GM21717 (cell line): ENCODE measurements around the gene MIXL1.
"Not testable (repeated sequence)": the region's sequence is repeated elsewhere in the genome, so short reads cannot be mapped to it uniquely, and the experiment has no call there.

Experiments used
- ATAC-seq: cut with Tn5 transposase; IDR thresholded peaks from one replicate; pipeline ENCODE4 v1.9.1; 2021; ENCODE audit warnings: mild to moderate bottlenecking, moderate library complexity; ENCODE audit not compliant: unreplicated experiment

Gene MIXL1

DNA sequence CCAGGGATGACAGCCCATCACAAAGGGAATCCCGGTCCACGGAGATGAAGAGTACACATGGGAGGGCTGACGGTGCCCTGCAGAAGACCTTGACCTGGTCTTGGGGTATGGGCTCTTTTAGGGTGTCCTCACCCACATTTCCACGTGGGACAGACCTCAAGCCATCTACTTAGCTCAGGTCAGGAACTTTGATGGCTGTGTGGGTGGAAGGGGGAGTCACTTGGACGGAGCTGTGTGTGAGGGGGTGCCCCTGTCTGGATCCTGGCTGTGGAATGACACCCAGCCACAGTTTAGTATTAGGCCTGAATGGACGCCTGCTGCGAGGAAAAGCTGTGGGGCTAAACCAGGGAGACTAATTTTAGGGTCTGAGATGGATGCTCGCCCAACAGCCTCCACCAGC lies 10.9 kb upstream of the MIXL1 start:
- ATAC-seq, result no peak

DNA sequence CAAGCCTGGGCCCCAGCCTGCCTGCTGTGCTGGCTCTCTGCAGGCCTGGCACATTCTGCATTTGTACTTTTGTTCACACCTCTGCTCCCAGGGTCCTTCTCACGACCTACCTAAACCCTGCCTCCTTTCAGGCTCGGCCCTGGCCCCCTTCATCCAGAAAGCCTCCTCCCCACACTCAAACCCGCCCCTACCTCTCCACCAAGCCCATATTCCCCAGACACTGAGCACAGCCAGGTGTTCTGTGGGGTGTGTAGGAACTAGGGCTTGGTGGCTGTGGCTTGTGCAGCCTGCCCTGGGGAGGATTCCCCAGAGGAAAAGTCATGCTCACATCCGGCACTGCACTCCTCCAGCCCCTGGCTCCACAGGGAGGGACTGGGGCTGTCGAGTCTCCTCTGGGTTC lies 8.2 kb upstream of the MIXL1 start:
- ATAC-seq, result no peak

DNA sequence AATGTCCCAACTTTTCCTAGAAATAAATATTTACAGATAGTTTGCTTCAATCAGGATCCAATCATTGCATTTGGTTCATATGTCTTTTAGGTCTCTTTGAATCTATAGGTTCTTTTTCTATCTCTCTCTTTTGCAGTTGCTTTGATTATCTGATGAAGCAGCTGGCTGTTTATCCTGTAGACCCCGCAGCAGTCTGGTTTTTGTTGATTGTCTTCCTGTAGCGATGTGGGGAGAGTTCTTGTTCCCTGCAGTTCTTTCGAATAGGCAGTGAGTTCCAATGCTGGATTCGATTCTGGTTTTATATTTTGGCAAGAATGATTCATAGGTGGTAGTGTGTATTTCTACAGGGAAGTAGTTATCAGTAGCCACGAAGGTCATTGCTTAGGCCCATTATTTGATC lies 7.4 kb upstream of the MIXL1 start:
- no peak for ATAC-seq

DNA sequence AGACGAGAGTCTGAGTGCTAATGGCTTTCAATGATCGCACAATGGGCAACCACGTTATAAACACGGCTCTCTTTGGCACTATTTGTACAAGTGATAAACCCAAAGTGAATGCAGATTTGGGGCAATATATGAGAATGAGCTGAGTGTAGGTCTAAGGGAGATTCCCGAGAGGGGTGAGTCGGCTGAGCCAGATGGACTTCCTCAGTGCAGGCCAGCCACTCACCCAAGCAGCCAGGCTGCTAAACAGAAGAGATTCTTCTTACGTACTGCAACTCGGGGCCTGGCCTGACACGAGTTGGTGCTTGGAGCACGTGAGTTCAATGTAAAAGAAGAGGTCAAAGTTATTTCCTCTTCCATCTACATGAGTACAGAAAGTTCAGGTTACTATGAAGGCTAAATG lies 6.2 kb upstream of the MIXL1 start:
- ATAC-seq, result no peak

DNA sequence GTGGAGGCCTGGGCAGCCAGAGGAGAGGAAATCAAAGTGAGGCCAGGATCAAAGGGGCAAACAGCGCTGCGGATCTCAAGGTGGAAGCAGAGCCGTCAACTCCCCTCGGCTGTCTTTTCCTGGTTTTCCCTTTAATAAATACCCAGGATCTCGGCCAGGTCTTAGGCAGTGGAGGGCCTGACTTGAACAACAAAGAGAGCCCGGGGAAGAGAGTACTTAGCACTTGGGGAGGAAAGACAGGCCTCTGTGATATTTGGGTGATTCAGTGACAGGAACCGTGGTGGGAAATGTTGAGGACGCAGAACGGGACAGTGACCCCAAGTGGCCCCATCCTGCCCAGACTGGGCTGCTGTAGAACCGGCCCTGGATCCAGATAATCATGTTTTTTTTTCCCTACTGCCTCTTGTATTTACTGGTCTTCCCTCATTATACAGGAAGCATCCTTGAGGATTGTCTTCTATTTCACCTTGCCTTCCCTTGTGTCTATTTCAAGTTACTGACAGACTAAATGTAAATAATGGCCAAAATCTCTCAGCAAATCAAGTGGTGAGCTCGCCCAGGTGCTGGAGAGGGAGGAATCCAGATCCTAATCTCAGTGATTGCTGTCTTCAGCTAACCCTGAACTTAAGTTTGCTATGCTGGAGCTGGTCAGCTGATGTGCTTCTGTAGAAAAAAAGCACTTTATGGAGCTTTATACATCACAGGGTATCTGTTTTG lies 2.8 kb upstream of the MIXL1 start:
- no peak for ATAC-seq

DNA sequence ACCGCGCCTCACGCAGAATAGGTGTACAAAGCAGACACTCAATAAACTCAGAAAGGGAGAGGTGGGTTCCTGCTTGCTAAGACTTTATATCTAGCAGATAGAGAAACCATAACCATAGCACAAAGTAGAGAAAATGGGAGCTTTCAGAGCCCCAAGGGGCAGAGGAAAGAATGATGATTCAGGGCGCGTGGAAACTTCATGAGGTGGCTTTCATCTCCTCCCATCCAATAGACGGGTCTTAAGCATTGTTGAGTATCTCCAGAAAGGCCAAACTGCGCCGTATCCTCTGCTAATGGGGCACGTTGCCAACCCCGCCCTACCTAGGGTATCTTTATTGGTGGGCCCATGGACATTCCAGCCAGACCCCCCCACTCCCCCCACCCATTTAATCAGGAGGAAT lies 778 bp upstream of the MIXL1 start:
- no peak for ATAC-seq

DNA sequence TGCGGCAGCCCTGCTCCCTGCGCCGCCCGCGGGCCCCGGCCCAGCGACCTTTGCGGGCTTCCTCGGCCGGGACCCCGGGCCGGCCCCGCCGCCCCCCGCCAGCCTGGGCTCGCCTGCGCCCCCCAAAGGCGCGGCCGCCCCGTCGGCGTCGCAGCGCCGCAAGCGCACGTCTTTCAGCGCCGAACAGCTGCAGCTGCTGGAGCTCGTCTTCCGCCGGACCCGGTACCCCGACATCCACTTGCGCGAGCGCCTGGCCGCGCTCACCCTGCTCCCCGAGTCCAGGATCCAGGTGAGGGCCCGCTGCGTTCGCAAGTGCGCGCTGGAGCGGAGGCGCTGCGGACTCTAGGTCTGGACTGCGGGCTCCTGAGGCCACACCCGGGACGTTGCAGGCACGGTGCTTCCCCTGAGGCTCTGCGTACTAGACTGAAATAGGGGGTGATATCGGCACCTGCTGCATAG lies 351 bp downstream of the MIXL1 start:
- peak; percentile 53 for ATAC-seq

DNA sequence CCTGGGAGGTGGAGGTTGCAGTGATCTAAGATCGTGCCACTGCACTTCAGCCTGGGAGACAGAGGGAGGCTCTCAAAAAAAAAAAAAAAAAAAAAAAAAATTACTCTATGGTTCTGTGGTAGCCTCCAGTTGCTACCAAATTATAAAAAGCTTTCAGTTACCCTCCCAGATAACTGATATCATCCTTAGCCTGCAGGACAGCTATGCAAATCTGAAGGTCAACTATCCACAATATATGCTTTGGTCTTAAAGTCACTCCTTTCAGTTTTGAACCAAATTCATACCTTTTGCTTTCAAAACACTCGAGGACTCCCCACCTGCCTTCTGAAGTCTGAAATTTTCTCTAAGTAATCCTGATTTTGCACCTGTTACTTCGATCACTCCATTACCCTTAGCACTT lies 3.1 kb downstream of the MIXL1 start:
- ATAC-seq, result peak; percentile 50

DNA sequence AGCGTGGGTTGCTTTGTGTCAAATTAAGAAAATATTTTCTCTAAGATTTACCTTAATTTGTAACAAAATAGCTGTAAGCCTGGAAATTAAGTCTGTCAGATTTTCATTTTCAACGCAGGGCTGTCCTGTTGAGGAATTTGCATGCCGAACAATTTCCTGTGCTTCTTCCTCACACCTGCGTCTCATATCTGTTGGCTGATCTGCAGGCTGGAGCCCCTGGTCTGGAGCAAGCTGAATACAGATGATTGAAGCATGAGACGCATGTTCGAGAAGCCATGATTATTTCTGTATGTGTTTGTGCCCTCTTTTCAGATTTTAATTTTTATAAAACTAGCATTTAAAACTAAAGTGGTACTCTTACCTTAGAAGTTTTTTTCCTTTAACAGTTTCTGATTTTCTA lies 9.8 kb downstream of the MIXL1 start:
- ATAC-seq, result peak; percentile 72

DNA sequence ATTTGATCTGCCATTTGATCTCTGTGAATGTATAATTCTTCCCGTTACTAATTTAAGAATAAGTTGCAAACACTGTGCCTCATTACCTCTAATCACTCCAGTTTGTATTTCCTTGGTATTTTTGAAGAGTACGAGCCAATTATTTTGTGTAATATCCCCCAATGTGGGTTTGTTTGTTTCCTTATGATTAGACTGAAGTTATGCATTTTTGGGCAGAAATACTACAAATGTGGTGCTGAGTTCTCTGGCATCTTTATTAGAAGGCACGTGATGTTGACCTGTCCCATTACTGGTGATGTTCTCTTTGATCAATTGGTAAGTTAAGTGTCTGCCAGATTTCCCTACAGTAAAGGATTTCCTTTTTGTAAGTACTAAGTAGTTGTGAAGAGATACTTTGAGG lies 10.3 kb downstream of the MIXL1 start:
- ATAC-seq, result no peak

DNA sequence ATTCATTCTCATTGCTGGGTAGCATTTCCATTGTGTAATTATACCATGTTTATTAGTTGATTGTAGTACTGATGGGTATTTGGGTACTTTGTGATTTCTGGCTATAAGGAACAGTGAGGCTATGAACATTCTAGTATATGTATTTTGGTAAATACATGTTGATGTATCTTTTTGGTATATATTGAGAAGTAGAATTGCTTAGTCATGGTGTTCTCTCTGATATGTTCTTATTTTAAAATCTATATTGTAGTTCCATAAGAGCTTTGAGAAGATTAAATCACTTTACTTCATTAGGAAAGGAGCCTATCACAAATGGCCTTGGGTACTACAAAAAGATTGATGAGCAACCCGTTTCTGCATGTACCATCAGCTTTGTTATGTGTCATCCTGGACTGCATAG lies 13.4 kb downstream of the MIXL1 start:
- ATAC-seq, result no peak

DNA sequence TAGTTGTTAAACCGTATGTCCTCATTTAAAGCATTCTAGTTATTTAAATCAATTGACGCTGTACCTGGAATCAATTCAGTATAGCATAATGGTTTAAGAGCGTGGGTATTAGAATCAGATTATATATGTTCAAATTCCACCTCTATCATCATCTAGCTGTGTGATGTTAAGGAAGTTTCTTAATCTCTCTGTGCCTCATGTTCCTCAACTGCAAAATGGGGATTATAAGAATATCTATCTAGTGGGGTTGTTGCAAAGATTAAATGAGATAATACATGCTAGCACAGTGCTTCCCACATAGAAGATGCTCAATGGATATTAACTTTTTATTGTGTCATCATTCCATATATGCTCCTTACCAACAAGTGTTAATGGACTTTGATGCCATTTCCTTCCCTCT lies 16.0 kb downstream of the MIXL1 start:
- no peak for ATAC-seq

DNA sequence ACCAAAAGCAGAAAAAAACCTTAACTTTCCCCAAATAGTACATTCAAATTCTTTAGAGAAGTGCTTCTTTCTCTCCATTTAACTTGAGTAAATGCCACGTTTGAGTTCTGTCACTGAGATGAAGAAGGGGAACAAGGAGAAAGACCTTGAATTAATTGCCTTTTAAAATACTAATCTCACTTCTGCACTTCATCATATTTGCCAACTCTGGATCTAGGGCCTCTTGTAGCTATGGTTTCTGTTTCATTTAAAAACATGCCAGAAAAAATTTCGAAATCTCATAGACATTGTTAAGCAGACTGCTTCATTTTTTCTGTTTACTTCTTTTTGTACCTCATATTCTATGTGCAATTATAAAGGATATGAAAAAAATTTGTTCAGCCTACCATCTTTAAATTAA lies 24.6 kb downstream of the MIXL1 start:
- ATAC-seq, result no peak

DNA sequence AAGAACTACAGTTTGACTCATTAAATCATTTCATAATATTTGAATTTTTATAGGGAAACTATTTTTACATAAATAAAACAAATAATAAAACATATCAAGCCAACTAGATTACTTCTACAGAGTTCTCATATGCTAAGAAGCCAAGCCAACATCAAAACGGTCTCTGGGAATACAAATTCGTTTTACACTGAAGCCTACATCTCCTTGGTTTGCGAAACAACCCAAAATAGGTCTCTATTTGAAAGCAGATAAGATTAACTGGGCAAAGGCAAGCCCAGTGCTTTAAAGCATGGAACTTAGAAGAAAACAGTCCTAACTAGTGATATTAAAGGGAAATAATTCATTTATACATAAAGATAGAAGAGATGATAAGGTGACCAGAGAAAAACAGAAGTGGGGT lies 25.3 kb downstream of the MIXL1 start:
- ATAC-seq, result no peak

DNA sequence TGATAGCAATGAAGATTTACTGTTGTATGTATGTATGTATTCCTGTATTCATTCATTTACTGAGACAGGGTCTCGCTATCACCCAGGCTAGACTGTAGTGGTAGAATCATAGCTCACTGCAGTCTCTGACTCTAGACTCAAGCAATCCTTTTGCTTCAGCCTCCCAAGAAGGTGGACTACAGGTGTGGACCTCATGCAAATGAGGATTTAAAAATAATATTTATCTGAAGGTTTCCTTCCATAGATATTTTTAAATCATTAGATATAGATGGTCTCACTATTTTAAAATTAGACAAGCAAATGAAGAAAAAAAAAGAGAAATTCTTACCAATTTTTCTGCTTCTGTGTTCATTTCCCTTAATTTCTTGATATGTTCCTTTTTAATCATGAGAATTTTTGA lies 27.0 kb downstream of the MIXL1 start:
- ATAC-seq, result no peak

DNA sequence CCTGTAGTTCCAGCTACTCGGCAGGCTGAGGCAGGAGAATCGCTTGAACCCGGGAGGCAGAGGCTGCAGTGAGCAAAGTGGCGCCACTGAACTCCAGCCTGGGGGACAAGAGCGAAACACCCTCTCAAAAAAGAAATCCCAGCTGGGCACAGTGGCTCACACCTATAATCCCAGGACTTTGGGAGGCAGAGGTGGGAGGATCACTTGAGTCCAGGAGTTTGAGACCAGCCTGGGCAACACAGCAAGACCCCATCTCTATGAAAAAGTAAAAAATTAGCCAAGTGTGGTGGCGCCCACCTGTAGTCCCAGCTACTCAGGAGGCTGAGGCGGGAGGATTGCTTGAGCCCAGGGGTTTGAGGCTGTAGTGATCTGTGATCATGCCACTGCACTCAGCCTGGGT lies 29.4 kb downstream of the MIXL1 start:
- not testable (repeated sequence) for ATAC-seq

DNA sequence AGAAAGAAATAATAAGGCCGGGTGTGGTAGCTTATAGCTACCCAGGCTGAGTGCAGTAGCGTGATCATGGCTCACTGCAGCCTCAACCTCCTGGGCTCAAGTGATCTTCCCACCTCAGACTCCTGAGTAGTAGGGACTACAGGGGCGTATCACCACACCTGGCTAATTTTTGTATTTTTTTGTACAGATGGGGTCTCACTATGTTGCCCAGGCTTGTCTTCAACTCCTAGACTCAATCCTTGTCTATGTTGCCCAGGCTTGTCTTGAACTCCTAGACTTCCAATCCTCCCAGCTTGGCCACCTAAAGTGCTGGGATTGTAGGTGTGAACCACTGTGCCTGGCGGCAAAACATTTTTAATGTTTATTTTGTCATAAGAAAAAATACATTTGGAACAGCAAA lies 30.5 kb downstream of the MIXL1 start:
- no peak for ATAC-seq

DNA sequence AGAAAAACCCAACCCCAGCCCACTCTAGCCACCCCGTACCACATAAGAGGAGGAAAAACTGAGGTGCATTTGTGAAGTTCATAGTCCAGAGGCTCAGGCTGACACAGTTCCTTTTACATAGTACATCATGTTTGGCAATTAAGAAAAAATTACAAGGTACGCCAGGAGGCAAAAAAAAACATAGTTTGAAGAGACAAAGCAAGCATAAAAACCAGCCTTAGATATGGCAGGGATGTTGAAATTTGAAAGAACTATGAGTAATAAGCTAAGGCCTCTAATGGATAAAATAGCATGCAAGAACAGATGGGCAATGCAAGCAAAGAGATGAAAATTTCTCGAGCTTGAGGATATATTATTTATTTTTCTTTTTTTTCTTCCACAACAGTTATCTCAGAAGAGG lies 31.9 kb downstream of the MIXL1 start:
- ATAC-seq, result no peak

DNA sequence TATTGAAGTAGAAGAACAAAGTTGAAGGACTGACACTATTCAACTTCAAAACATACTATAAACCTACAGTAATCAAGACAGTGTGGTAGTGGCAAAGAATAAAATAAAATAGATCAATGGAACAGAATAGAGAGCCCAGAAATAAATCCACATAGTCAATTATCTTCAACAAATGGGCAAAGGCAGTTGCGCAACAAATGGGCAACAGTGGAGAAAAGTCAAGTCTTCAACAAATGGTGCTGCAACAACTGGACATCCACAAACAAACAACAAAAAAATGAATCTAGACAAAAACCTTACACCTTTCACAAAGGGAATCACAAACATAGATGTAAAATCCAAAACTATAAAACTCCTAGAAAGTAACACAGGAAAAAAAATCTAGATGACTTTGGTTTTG lies 38.4 kb downstream of the MIXL1 start:
- no peak for ATAC-seq

DNA sequence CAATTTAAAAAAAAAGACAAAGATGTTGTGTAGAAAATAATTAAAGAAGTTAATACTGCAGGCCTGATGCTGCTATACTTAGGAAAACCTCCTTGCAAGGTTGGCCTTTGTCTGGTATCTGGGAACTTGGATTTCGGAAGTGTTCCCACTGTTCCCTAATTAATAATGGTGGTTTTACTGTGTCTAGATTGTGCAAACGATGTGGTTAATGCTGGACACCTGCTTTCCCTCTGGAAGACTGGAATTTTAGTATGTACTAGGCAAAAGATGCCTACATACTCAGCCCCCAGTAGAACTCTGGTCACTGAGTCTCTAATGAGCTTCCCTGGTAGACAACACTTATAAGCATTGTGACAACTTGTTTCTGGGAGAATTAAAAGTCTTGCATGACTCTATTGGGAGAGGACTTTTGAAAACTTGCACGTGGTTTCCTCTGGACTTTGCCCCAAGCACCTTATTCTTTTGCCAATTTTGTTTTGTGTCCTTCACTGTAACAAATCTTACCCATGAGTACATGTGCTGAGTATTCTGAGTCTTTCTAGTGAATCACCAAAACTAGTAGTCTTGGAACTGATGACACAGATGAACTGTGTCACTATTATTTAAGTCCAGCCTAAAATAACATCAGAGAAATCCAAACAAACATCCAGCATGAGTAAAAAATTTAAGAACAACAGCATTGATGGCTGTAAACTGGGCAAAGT lies 45.1 kb downstream of the MIXL1 start:
- no peak for ATAC-seq

DNA sequence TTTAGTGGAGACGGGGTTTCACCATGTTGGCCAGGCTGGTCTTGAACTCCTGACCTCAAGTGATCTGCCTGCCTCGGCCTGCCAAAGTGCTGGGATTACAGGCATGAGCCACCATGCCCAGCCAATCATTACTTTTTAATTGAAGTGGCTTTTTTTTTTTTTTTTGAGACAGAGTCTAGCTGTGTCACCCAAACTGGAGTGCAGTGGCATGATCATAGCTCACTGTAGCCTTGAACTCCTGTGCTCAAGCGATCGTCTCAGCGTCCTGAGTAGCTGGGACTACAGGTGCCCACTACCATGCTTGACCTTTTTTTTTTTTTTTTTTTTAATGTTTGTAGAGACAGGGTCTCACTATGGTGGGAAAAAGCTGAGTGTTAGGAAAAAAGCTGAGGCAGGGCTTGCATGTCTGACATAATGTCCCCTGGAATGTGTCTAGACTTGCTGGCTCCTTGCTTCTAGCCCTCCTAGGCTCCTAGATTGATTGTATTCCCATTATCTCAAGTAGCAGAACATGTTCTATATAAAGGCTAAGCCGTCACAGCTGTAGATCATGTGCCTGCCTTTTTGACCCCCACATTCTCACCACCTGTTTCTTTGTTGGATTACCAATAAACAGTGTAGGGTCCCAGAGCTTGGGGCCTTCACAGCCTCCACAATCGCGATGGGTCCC lies 48.9 kb downstream of the MIXL1 start:
- not testable (repeated sequence) for ATAC-seq

DNA sequence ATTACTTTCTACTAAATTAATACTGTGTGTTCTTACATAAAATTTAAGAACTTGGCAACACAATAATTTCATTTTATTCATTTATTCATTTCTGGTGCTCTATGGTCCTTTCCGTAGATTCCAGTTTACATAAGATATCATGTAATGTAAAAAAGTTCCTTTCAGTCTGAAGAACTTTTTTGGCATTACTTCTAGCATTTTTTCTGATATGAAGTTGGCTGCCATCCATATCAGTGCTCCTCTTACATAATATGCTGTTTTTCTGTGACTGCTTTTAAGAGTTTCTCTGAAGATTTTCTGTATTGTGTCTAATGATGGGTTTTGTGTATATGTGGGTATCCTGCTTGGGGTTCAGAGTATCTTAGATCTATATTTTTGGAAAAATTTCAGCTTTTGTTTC lies 50.7 kb downstream of the MIXL1 start:
- ATAC-seq, result no peak
